ENCODE measurements around the gene TSPEAR. TPM values are rescaled to one million over a fixed set of nuclear protein-coding genes. Genes with fewer than 3 reads are reported as not detected.

The TSPEAR gene
- total RNA-seq, 4 donors from 2014 or later: 0.21 to 1.3 (median 0.69) TPM

GRCh38 chr21:44473915-44474555 is 237.3 kb downstream of the TSPEAR start:
- WGBS, 2 donors: 94 to 95% methylated on average over 18 to 19 of the region's 19 CpGs
- peaks cover 0 to 5% of the 10 kb centered on the region in 2 donors for H3K4me1 ChIP-seq
- no peak for TF ChIP-seq POLR2A (IDR thresholded peaks at IDR 0.05)
- TF ChIP-seq CTCF (IDR thresholded peaks at IDR 0.05): no peak
- H3K27me3 ChIP-seq: no peaks in the 10 kb centered on the region
- no peak for DNase-seq
- H3K27ac ChIP-seq: no peak overlapping the region
- H3K36me3 ChIP-seq: no peaks in the 10 kb centered on the region
- H3K9me3 ChIP-seq: no peaks in the 10 kb centered on the region
- intact Hi-C loops (cut with DNase I): no loop called here
- no peak overlapping the region for H3K4me3 ChIP-seq (replicated peaks in 1 of 3)

- Histone ChIP-seq H3K9me3 (no peaks in the 10 kb centered on the region), H3K4me1 (peaks cover 0 to 5% of the 10 kb centered on the region in 2 donors), H3K36me3 (no peaks in the 10 kb centered on the region), H3K4me3 (replicated peaks in 1 of 3) (no peak overlapping the region), H3K27ac (no peak overlapping the region), H3K27me3 (no peaks in the 10 kb centered on the region)
- 87 to 91% methylated on average over 6 of the region's 6 CpGs for WGBS, 2 donors
- TF ChIP-seq POLR2A (IDR thresholded peaks at IDR 0.05): no peak
- no peak for TF ChIP-seq CTCF (IDR thresholded peaks at IDR 0.05)
- no peak for DNase-seq
- intact Hi-C loops (cut with DNase I): no loop called here
Measured at GRCh38 chr21:44471996-44472395, 239.4 kb downstream of the TSPEAR start.

- TF ChIP-seq POLR2A (IDR thresholded peaks at IDR 0.05) (no peak), CTCF (IDR thresholded peaks at IDR 0.05) (no peak)
- no peaks in the 10 kb centered on the region for H3K36me3 ChIP-seq
- DNase-seq: no peak
- no peak overlapping the region for H3K4me3 ChIP-seq (replicated peaks in 1 of 3)
- H3K27ac ChIP-seq: no peak overlapping the region
- intact Hi-C loops (cut with DNase I): no loop called here
- H3K9me3 ChIP-seq: no peaks in the 10 kb centered on the region
- no peaks in the 10 kb centered on the region for H3K27me3 ChIP-seq
- H3K4me1 ChIP-seq: peaks cover 0 to 5% of the 10 kb centered on the region in 2 donors
Measured at GRCh38 chr21:44471341-44471740, 240.0 kb downstream of the TSPEAR start.

GRCh38 chr21:44467859-44468195 is 243.5 kb downstream of the TSPEAR start:
- Histone ChIP-seq H3K9me3 (no peaks in the 10 kb centered on the region), H3K27ac (no peak overlapping the region), H3K4me1 (peaks cover 3 to 5% of the 10 kb centered on the region in 2 donors), H3K4me3 (replicated peaks in 1 of 3) (no peak overlapping the region), H3K36me3 (no peaks in the 10 kb centered on the region), H3K27me3 (no peaks in the 10 kb centered on the region)
- no peak for TF ChIP-seq POLR2A (IDR thresholded peaks at IDR 0.05)
- no peak for TF ChIP-seq CTCF (IDR thresholded peaks at IDR 0.05)
- 91 to 93% methylated on average over 13 to 15 of the region's 15 CpGs for WGBS, 2 donors
- intact Hi-C loops (cut with DNase I): no loop called here
- no peak for DNase-seq

GRCh38 chr21:44466996-44467858 is 244.1 kb downstream of the TSPEAR start:
- TF ChIP-seq POLR2A (IDR thresholded peaks at IDR 0.05) (no peak), CTCF (IDR thresholded peaks at IDR 0.05) (no peak)
- Histone ChIP-seq H3K9me3 (no peaks in the 10 kb centered on the region), H3K4me1 (peaks cover 3 to 5% of the 10 kb centered on the region in 2 donors), H3K4me3 (replicated peaks in 1 of 3) (no peak overlapping the region), H3K27ac (no peak overlapping the region), H3K36me3 (no peaks in the 10 kb centered on the region), H3K27me3 (no peaks in the 10 kb centered on the region)
- DNase-seq: no peak
- intact Hi-C loops (cut with DNase I): no loop called here
- WGBS, 2 donors: 95% methylated on average over 30 to 32 of the region's 36 CpGs

All from thyroid gland (tissue), 4 donors.